LNCaP clone FGC (cell line): Measurements from ENCODE around the gene RPGRIP1L.

Experiments
- DNase-seq: peaks from one replicate; pipeline ENCODE4 v3.0.0-alpha.2; 2011; ENCODE audit warnings: low read depth
- H3K4me3 ChIP-seq: 2 replicates; pipeline ENCODE4 v1.5.1; 2011; ENCODE audit warnings: mild to moderate bottlenecking, low read depth, low read length, control low read depth
- TF ChIP-seq, protein P1 (sequence below): IDR thresholded peaks from 2 replicates; pipeline ENCODE4 v1.5.1; 2012; ENCODE audit warnings: mild to moderate bottlenecking; ENCODE audit not compliant: control insufficient read depth, insufficient read depth; ENCODE audit errors: extremely low read depth

The RPGRIP1L gene

DNA sequence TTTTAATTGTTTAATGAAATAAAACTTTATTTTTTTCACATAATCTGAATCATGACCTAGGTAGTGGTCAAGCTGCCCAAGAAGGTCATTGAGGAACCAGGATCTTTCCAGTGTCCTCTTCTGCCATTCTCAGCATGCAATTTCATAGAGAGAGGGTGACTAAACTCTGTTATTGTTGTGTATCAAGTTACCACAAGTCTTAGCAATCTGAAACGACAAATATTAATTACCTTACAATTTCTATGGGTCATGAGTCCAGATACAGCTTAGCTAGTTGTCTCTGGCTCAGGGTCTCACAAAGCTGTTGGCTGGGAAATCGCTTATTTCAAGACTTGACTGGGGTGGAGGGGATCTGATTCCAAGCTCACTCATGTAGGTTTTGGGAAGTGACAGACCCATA lies 37.9 kb upstream of the RPGRIP1L start:
- no peak for DNase-seq
- TF ChIP-seq, protein P1, sequence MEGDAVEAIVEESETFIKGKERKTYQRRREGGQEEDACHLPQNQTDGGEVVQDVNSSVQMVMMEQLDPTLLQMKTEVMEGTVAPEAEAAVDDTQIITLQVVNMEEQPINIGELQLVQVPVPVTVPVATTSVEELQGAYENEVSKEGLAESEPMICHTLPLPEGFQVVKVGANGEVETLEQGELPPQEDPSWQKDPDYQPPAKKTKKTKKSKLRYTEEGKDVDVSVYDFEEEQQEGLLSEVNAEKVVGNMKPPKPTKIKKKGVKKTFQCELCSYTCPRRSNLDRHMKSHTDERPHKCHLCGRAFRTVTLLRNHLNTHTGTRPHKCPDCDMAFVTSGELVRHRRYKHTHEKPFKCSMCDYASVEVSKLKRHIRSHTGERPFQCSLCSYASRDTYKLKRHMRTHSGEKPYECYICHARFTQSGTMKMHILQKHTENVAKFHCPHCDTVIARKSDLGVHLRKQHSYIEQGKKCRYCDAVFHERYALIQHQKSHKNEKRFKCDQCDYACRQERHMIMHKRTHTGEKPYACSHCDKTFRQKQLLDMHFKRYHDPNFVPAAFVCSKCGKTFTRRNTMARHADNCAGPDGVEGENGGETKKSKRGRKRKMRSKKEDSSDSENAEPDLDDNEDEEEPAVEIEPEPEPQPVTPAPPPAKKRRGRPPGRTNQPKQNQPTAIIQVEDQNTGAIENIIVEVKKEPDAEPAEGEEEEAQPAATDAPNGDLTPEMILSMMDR, result no peak
- no peak overlapping the region for H3K4me3 ChIP-seq

DNA sequence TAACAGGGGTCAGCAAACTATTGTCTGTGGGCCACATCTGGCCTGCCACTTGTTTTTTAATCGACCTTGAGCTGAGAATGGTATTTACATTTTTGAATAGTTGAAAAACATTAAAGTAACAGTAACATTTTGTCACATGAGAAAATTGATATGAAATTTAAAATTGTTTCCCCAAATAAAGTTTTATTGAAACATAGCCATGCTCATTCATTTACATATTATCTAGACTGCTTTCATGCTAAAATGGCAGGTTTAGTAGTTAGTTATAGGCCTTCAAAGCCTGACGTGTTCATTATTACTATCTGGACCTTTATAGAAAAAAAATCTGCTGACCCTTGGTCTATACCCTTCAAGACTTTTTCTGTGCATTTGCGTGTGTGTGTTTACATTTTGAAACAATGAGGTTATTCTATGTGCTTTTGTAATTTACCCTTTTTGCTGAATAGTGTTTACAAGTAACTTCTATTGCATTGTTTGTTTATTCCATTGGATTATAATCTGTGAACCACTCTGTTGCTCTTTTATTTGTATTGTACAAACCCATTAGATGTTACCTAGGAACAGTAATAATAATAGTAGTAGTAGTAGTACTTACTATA lies 37.4 kb upstream of the RPGRIP1L start:
- TF ChIP-seq, protein P1, result no peak
- no peak for DNase-seq
- no peak overlapping the region for H3K4me3 ChIP-seq

DNA sequence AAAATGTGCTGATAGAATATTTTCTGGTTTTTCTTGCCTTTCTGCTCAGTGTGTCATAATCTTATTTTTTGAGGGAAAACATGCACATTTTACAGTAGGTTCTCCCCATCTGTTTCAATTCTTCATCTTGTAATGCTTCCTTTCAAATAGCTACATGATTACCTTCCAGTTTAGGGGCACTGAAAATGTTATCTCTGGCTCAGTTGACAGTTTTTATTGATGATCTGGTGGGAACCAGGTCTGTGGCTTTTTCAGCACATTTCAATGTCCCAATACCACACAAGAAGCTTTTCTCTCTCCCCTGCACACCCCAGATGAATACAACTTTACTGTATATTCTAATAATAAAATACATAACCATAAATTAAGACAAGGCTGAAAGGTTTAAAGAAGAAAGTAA lies 36.8 kb upstream of the RPGRIP1L start:
- TF ChIP-seq, protein P1, result no peak
- H3K4me3 ChIP-seq, result no peak overlapping the region
- no peak for DNase-seq

DNA sequence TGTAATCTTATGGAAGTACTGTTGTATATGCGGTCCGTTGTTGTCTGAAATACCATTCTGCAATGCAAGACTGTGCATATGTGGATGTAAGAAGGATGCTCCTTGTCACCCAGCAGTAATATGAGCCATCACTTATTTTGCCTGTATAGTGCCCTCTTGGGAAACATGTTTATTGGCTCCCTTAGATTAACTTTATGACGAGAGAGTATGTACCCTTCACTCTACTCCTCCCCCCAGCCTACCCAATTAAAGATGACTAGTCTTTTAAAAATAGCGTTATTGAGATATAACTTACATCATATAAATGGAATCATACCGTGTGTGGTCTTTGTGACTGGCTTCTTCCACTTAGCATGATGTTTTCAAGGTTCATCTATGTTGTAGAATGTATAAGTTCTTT lies 33.9 kb upstream of the RPGRIP1L start:
- TF ChIP-seq, protein P1, result no peak
- H3K4me3 ChIP-seq, result no peak overlapping the region
- no peak for DNase-seq

DNA sequence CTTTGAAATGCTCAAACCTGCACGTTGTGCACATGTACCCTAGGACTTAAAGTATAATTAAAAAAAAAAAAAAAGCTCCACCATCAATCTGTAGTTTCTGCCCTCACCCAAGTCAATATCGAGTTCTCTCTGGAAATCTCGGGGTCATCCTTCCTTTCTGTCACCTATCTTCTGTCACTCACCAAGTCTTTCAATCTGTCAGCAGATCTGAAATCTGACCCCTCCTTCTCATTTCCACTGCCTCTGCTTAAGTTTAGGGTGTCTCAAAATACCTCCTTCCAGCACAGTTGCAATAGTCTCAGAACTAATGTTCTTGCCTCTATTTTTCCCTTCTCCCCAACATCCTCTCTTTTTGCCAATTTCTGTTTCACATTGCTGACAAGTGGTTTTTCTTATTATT lies 32.6 kb upstream of the RPGRIP1L start:
- TF ChIP-seq, protein P1, result no peak
- DNase-seq, result no peak
- H3K4me3 ChIP-seq, result no peak overlapping the region

DNA sequence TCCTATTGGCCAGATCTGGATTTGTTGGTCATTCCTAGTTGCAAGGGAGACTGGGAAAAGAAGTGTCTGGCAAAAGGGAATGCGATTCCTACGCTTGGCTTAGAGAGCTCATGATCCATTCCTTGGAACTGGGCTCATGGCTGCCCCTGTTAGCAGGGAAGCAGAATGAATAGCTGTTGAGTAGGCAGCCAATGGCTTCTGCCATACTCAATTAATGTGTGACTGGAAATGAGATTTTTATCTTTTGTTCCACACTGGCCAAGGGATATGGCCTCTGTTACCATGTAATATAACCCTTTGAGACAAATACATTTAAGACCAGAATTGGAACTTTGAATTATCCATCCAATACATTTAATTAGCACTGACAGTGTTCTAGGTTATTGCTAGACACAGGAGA lies 31.2 kb upstream of the RPGRIP1L start:
- no peak for DNase-seq
- no peak overlapping the region for H3K4me3 ChIP-seq
- TF ChIP-seq, protein P1, result no peak

DNA sequence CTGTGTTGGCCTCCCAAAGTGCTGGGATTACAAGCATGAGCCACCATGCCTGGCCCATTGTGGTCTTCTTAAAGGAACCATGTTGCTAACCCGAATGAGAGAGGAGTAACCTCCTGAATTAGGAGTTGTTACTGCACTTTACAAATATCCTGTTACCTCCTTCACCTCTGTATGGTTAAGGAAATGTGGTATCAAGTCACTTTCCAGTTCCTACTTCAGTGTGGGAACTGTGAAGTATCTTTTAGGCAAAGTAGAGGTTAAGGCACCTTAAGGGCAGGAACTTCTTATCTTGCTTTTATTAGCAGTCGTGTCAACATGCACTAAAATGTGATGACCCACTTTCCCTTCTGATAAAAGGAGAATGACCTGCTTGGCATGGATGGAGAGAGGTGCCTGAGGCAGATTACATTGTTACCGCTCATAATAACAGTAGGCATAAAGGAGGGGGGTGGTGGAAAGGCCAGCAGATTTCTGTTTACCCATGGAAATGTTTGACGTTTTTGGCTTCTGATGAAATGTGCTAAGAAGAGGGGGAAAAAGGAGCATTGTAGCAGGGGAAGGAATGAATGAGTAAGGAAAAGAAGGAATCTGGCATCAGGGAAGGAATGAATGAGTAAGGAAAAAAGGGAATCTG lies 28.8 kb upstream of the RPGRIP1L start:
- DNase-seq, result peak; percentile 88
- TF ChIP-seq, protein P1, result no peak

More for the DNA sequence above, 28.8 kb upstream of the RPGRIP1L start:
- no peak overlapping the region for H3K4me3 ChIP-seq
